Adipose tissue (tissue), 3 donors: ENCODE data around the gene MYO1D. TPM values are rescaled to one million over a fixed set of nuclear protein-coding genes. Genes with fewer than 3 reads are reported as not detected.
"Not testable (repeated sequence)": the region's sequence is repeated elsewhere in the genome, so short reads cannot be mapped to it uniquely, and the experiment has no call there.

Source experiments
- H3K27ac ChIP-seq: one replicate; pipeline ENCODE4 v1.5.1; 2013; ENCODE audit warnings: low read depth, low read length
- WGBS, 3 donors: extraction: QIAGEN DNeasy Blood & Tissue Kit; methylation state at CpG; one replicate each; pipeline ENCODE4 v1.1.7; 2013; 5-methylcytosine and 5-hydroxymethylcytosine counted together
- polyA plus RNA-seq, 3 donors: library from polyadenylated mRNA; stranded (reverse); fragments of 200-250 nt; gene quantifications; one replicate each; pipeline ENCODE4 v1.2.3, GENCODE V29; 2013
- donor health status: healthy with polysubstance abuse.
- donor health status: Bipolar disorder and iron deficiency.
- donor health status: healthy.

MYO1D gene
- polyA plus RNA-seq, 3 donors, result 8.5 to 11.6 (median 11.4) TPM

GRCh38 chr17:32831627-32832243, 45.2 kb downstream of the MYO1D start:
- H3K27ac ChIP-seq, result no peak overlapping the region
- WGBS, 3 donors, result 93 to 96% (median 95%) methylated on average over 2 of the region's 2 CpGs

- no peak overlapping the region for H3K27ac ChIP-seq
- 84 to 92% (median 89%) methylated on average over 3 of the region's 3 CpGs for WGBS, 3 donors
Observed at GRCh38 chr17:32831223-32831622, 45.7 kb downstream of the MYO1D start.

GRCh38 chr17:32828822-32829221, 48.1 kb downstream of the MYO1D start:
- WGBS, 3 donors, result 34 to 83% (median 68%) methylated on average over 2 of the region's 2 CpGs
- no peak overlapping the region for H3K27ac ChIP-seq

GRCh38 chr17:32827227-32827626, 49.7 kb downstream of the MYO1D start:
- H3K27ac ChIP-seq, result no peak overlapping the region

- no peak overlapping the region for H3K27ac ChIP-seq
Observed at GRCh38 chr17:32826076-32826475, 50.8 kb downstream of the MYO1D start.

GRCh38 chr17:32824334-32824733, 52.6 kb downstream of the MYO1D start:
- H3K27ac ChIP-seq, result no peak overlapping the region
- 89 to 94% (median 90%) methylated on average over 3 of the region's 3 CpGs for WGBS, 3 donors

- H3K27ac ChIP-seq, result no peak overlapping the region
- WGBS, 3 donors, result 53 to 63% (median 62%) methylated on average over 2 of the region's 2 CpGs
Observed at GRCh38 chr17:32822996-32823395, 53.9 kb downstream of the MYO1D start.

- WGBS, 3 donors, result 13 to 25% (median 14%) methylated on average over 45 to 80 of the region's 82 CpGs
- not testable (repeated sequence) for H3K27ac ChIP-seq
Observed at GRCh38 chr17:32821987-32822934, 54.7 kb downstream of the MYO1D start.

- 96 to 99% (median 97%) methylated on average over 2 of the region's 2 CpGs for WGBS, 3 donors
- H3K27ac ChIP-seq, result no peak overlapping the region
Observed at GRCh38 chr17:32820440-32820839, 56.5 kb downstream of the MYO1D start.

GRCh38 chr17:32819787-32820186, 57.1 kb downstream of the MYO1D start:
- WGBS, 3 donors, result 87 to 94% (median 94%) methylated on average over 2 of the region's 2 CpGs
- no peak overlapping the region for H3K27ac ChIP-seq

- no peak overlapping the region for H3K27ac ChIP-seq
- 12 to 78% (median 35%) methylated on average over 4 of the region's 4 CpGs for WGBS, 3 donors
Observed at GRCh38 chr17:32819035-32819434, 57.9 kb downstream of the MYO1D start.

- WGBS, 3 donors, result 83 to 95% (median 90%) methylated on average over 3 of the region's 3 CpGs
- H3K27ac ChIP-seq, result no peak overlapping the region
Observed at GRCh38 chr17:32815460-32815859, 61.5 kb downstream of the MYO1D start.

GRCh38 chr17:32814836-32815235, 62.1 kb downstream of the MYO1D start:
- no peak overlapping the region for H3K27ac ChIP-seq
- WGBS, 3 donors, result 87 to 95% (median 90%) methylated on average over 7 of the region's 7 CpGs

GRCh38 chr17:32813021-32813420, 63.9 kb downstream of the MYO1D start:
- no peak overlapping the region for H3K27ac ChIP-seq
- 86 to 91% (median 86%) methylated on average over 3 of the region's 3 CpGs for WGBS, 3 donors

GRCh38 chr17:32810690-32811089, 66.2 kb downstream of the MYO1D start:
- 90 to 94% (median 90%) methylated on average over 5 of the region's 5 CpGs for WGBS, 3 donors

GRCh38 chr17:32807577-32807976, 69.3 kb downstream of the MYO1D start:
- 83 to 90% (median 87%) methylated on average over 3 of the region's 3 CpGs for WGBS, 3 donors
- no peak overlapping the region for H3K27ac ChIP-seq

More at GRCh38 chr17:32810690-32811089, 66.2 kb downstream of the MYO1D start:
- no peak overlapping the region for H3K27ac ChIP-seq

GRCh38 chr17:32806646-32807045, 70.3 kb downstream of the MYO1D start:
- no peak overlapping the region for H3K27ac ChIP-seq
- 61 to 85% (median 81%) methylated on average over 2 of the region's 2 CpGs for WGBS, 3 donors

- 80 to 84% (median 84%) methylated on average over 5 of the region's 5 CpGs for WGBS, 3 donors
- H3K27ac ChIP-seq, result no peak overlapping the region
Observed at GRCh38 chr17:32805029-32805976, 71.6 kb downstream of the MYO1D start.

GRCh38 chr17:32803544-32803943, 73.4 kb downstream of the MYO1D start:
- WGBS, 3 donors, result 56 to 85% (median 57%) methylated on average over 2 of the region's 2 CpGs
- no peak overlapping the region for H3K27ac ChIP-seq
